GM06990 (cell line): Measurements from ENCODE around the gene RAPGEF2.

ENCODE experiments used
- DNase-seq: peaks from one replicate; pipeline ENCODE4 v3.0.0-alpha.2; 2011; ENCODE audit not compliant: insufficient read length; ENCODE audit errors: extremely low read depth
- H3K27me3 ChIP-seq: replicated peaks from 2 replicates; pipeline ENCODE4 v1.6.0; 2011; ENCODE audit warnings: low read length; ENCODE audit not compliant: control insufficient read depth, insufficient read depth
- H3K36me3 ChIP-seq: 2 replicates; pipeline ENCODE4 v1.5.1; 2011; ENCODE audit warnings: low read length; ENCODE audit not compliant: control insufficient read depth, insufficient read depth
- H3K4me3 ChIP-seq: replicated peaks from 2 replicates; pipeline ENCODE4 v1.5.1; 2011; ENCODE audit warnings: low read depth, mild to moderate bottlenecking, control low read depth, low read length
- TF ChIP-seq, protein P1 (sequence below): IDR thresholded peaks from 2 replicates; pipeline ENCODE4 v1.5.1; 2011; ENCODE audit warnings: low read length, control low read depth, mild to moderate bottlenecking, inconsistent platforms; ENCODE audit not compliant: insufficient read depth, poor library complexity, severe bottlenecking

Gene RAPGEF2

GRCh38 chr4:159104694-159105414 is 2.0 kb downstream of the RAPGEF2 start:
- TF ChIP-seq, protein P1, sequence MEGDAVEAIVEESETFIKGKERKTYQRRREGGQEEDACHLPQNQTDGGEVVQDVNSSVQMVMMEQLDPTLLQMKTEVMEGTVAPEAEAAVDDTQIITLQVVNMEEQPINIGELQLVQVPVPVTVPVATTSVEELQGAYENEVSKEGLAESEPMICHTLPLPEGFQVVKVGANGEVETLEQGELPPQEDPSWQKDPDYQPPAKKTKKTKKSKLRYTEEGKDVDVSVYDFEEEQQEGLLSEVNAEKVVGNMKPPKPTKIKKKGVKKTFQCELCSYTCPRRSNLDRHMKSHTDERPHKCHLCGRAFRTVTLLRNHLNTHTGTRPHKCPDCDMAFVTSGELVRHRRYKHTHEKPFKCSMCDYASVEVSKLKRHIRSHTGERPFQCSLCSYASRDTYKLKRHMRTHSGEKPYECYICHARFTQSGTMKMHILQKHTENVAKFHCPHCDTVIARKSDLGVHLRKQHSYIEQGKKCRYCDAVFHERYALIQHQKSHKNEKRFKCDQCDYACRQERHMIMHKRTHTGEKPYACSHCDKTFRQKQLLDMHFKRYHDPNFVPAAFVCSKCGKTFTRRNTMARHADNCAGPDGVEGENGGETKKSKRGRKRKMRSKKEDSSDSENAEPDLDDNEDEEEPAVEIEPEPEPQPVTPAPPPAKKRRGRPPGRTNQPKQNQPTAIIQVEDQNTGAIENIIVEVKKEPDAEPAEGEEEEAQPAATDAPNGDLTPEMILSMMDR = no peak
- peak overlapping the region; percentile 85 for H3K4me3 ChIP-seq
- no peaks in the 10 kb centered on the region for H3K27me3 ChIP-seq
- DNase-seq = no peak
- no peaks in the 10 kb centered on the region for H3K36me3 ChIP-seq

GRCh38 chr4:159105761-159106243 is 2.9 kb downstream of the RAPGEF2 start:
- peak; percentile 15 for DNase-seq
- Histone ChIP-seq H3K27me3 (no peaks in the 10 kb centered on the region), H3K36me3 (no peaks in the 10 kb centered on the region), H3K4me3 (peak overlapping the region; percentile 85)
- TF ChIP-seq, protein P1 = no peak

DNA sequence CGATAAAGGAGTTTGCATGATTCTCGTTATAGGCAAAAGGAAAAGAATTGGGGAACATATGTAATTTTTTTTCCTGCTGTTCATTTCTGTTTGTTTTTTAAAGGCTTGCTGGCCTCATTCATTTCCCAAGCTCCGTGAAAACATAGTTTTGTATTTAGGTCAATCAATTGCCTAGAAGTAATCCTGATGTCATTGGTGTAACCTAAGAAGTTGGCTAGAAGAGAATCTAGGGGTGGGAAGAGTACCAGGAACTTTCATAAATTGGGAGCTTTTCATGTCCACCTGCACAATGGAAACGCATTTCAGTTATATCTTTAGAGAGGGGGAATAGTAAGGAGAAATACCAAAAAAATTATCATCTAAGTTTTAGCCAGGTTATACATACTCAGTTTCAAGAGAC is 3.8 kb downstream of the RAPGEF2 start:
- no peaks in the 10 kb centered on the region for H3K27me3 ChIP-seq
- no peaks in the 10 kb centered on the region for H3K36me3 ChIP-seq
- H3K4me3 ChIP-seq = peak overlapping the region; percentile 28
- DNase-seq = no peak
- TF ChIP-seq, protein P1 = no peak

GRCh38 chr4:159107203-159107925 is 4.5 kb downstream of the RAPGEF2 start:
- peak overlapping the region; percentile 28; the same call in 1 of the 2 replicates for H3K4me3 ChIP-seq
- TF ChIP-seq, protein P1 = no peak
- no peaks in the 10 kb centered on the region for H3K27me3 ChIP-seq
- H3K36me3 ChIP-seq = no peaks in the 10 kb centered on the region
- DNase-seq = peak; percentile 9

DNA sequence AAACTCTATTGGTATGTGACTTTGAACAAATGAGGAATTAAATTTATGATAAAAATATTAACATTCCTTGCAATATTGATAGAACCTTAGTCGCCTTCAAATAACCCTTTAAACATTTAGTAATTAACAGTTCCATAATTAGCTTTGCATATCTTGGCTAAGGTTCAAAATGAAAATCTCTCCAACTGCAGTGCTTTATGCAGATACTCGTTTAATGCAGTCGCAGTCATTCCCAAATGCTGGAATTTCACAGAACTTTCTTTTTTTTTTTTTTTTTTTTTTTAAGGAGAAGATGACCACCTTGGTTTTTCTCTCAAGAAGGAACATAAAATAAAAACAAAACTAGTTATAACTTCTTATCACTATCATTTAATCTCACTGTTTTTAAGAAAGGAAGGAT is 5.2 kb downstream of the RAPGEF2 start:
- DNase-seq = no peak
- TF ChIP-seq, protein P1 = no peak
- Histone ChIP-seq H3K4me3 (no peak overlapping the region), H3K36me3 (no peaks in the 10 kb centered on the region), H3K27me3 (no peaks in the 10 kb centered on the region)
